Measurements from ENCODE around the gene TBC1D9. TPM values are rescaled to one million over a fixed set of nuclear protein-coding genes. Genes with fewer than 3 reads are reported as not detected.

TBC1D9 gene
- total RNA-seq, 2 experiments from 2014 or later = 0.04 TPM; not detected in 1

DNA sequence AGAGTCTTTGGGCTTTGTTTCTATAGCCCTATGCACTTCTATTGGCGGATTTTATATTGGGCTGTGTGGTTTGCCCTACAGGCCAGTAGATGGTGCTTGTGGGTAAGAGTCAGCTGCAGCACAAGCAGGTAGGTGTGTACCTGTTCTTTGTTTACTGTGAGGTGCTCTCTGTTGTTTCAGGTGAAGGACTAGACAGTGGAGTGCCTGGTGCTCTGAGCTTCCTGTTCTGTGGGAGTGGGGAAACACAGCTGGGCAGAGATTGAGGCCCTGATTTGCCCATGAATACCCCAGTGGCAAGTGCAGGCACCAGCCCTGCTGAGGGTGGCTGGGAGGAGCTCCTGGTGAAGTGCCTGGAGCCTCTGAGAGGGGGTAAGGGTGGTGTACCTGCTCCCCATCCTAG lies 161.1 kb downstream of the TBC1D9 start:
- no peak overlapping the region for H3K4me3 Mint-ChIP-seq
- no peaks in the 10 kb centered on the region for H3K36me3 Mint-ChIP-seq (ENCODE audit: low read depth)
- H3K4me1 Mint-ChIP-seq = peaks cover 11% of the 10 kb centered on the region
- CTCF ChIA-PET = interaction anchor here (0.5 kb wide), 1 partner anchor 19 kb away, joined by 3 read pairs; no protein-coding TSS in a partner anchor
- H3K27me3 Mint-ChIP-seq = peaks cover 30% of the 10 kb centered on the region
- POLR2A ChIA-PET = no interaction called here
- peaks cover 2% of the 10 kb centered on the region for H3K9me3 Mint-ChIP-seq
- no peak for DNase-seq
- H3K27ac Mint-ChIP-seq = no peak overlapping the region

GRCh38 chr4:140584439-140584838 lies 171.7 kb downstream of the TBC1D9 start:
- POLR2A ChIA-PET = no interaction called here

GRCh38 chr4:140581078-140581477 lies 175.1 kb downstream of the TBC1D9 start:
- H3K4me1 Mint-ChIP-seq = no peaks in the 10 kb centered on the region
- ChIA-PET CTCF (no interaction called here), POLR2A (no interaction called here)
- no peak overlapping the region for H3K4me3 Mint-ChIP-seq
- no peaks in the 10 kb centered on the region for H3K36me3 Mint-ChIP-seq (ENCODE audit: low read depth)
- no peaks in the 10 kb centered on the region for H3K9me3 Mint-ChIP-seq
- H3K27me3 Mint-ChIP-seq = peaks cover 49% of the 10 kb centered on the region
- H3K27ac Mint-ChIP-seq = no peak overlapping the region
- DNase-seq = no peak

More at GRCh38 chr4:140584439-140584838, 171.7 kb downstream of the TBC1D9 start:
- H3K27me3 Mint-ChIP-seq = peaks cover 31% of the 10 kb centered on the region
- H3K4me3 Mint-ChIP-seq = no peak overlapping the region
- no peaks in the 10 kb centered on the region for H3K9me3 Mint-ChIP-seq
- no peaks in the 10 kb centered on the region for H3K36me3 Mint-ChIP-seq (ENCODE audit: low read depth)
- no peak for DNase-seq
- H3K27ac Mint-ChIP-seq = no peak overlapping the region
- no peaks in the 10 kb centered on the region for H3K4me1 Mint-ChIP-seq
- CTCF ChIA-PET = no interaction called here

GRCh38 chr4:140579278-140579677 lies 176.9 kb downstream of the TBC1D9 start:
- Mint-ChIP-seq H3K36me3 (ENCODE audit: low read depth) (no peaks in the 10 kb centered on the region), H3K27ac (no peak overlapping the region), H3K4me1 (no peaks in the 10 kb centered on the region), H3K9me3 (no peaks in the 10 kb centered on the region), H3K27me3 (peaks cover 58% of the 10 kb centered on the region), H3K4me3 (no peak overlapping the region)
- POLR2A ChIA-PET = no interaction called here
- CTCF ChIA-PET = no interaction called here
- no peak for DNase-seq

DNA sequence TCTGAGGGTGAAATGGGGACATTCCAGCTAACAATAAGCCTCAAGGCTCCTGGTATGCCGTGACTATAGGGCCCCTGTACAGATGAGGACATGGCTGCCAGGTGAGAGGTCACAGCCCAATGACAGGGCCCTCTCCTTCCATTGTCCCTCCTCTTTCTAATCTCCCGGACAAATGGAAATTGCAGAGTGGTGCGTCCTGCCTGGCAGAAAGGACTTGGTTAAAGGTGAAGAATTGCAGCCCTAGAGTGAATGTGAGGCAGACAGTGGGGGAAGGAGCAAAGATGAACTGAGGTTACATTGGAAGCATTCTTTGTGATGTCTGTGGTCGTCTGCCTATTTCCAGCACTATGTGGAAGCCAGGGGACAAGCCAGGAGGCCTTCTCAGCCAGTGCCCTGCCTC lies 180.7 kb downstream of the TBC1D9 start:
- H3K36me3 Mint-ChIP-seq (ENCODE audit: low read depth) = no peaks in the 10 kb centered on the region
- ChIA-PET POLR2A (no interaction called here), CTCF (interaction anchor here (0.7 kb wide), 1 partner anchor 270 kb away, joined by 3 read pairs; no protein-coding TSS in a partner anchor)
- no peaks in the 10 kb centered on the region for H3K9me3 Mint-ChIP-seq
- DNase-seq = no peak
- no peak overlapping the region for H3K27ac Mint-ChIP-seq
- H3K4me3 Mint-ChIP-seq = no peak overlapping the region
- H3K27me3 Mint-ChIP-seq = peaks cover 67% of the 10 kb centered on the region
- H3K4me1 Mint-ChIP-seq = no peaks in the 10 kb centered on the region

- peaks cover 69% of the 10 kb centered on the region for H3K27me3 Mint-ChIP-seq
- CTCF ChIA-PET = no interaction called here
- POLR2A ChIA-PET = no interaction called here
- H3K36me3 Mint-ChIP-seq (ENCODE audit: low read depth) = peaks cover 2% of the 10 kb centered on the region
- no peak overlapping the region for H3K4me3 Mint-ChIP-seq
- no peak overlapping the region for H3K27ac Mint-ChIP-seq
- no peak for DNase-seq
- H3K9me3 Mint-ChIP-seq = no peaks in the 10 kb centered on the region
- peaks cover 9% of the 10 kb centered on the region for H3K4me1 Mint-ChIP-seq
These were observed 184.6 kb downstream of the TBC1D9 start for GRCh38 chr4:140571620-140572019.

Other genes starting within 250 kb of the TBC1D9 start
- 10 to 100 TPM; 16.8 to 17.4 TPM for gene ELMOD2, start 232.2 kb downstream of the TBC1D9 start, total RNA-seq
- gene UCP1, start 187.4 kb downstream of the TBC1D9 start, total RNA-seq = not detected

Data from activated CD4-positive, alpha-beta T cell treated with anti-CD3 and anti-CD28 coated beads, Interleukin-2, amount 10 ng/mL, durations not matched to agents 7 days and 5 days (primary cell).